C4-2B (cell line): ENCODE results near the gene RALBP1.

Experiments
- H3K27ac ChIP-seq: fragments of 450-650 bp; 2 replicates; pipeline ENCODE4 v1.5.1; 2017
- ZFX ChIP-seq: fragments of 450-650 bp; IDR thresholded peaks from 2 replicates; pipeline ENCODE4 v1.6.1; 2017
- TF ChIP-seq, protein P1 (sequence below): fragments of 450-650 bp; conservative IDR thresholded peaks from 2 replicates; pipeline ENCODE4 v1.5.1; 2017; ENCODE audit warnings: mild to moderate bottlenecking

RALBP1 gene

DNA sequence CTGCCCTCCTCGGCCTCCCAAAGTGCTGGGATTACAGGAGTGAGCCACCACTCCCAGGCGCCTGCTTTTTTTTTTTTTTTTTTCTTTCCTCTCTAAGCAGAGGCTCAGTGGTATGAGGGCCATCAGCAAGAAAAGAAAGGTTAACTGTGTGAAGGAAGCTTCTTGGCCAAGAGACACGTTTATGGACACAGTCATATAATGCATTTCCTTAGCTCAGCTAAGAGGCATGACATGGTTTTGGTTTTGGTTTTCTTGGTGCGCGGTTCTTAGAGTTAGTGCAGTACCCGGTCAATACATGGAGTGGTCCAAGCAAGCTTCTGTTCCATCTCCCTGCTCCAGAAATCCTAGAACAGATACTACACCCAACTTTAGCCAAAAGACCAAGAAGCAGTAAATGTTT is 42.6 kb downstream of the RALBP1 start:
- TF ChIP-seq, protein P1, sequence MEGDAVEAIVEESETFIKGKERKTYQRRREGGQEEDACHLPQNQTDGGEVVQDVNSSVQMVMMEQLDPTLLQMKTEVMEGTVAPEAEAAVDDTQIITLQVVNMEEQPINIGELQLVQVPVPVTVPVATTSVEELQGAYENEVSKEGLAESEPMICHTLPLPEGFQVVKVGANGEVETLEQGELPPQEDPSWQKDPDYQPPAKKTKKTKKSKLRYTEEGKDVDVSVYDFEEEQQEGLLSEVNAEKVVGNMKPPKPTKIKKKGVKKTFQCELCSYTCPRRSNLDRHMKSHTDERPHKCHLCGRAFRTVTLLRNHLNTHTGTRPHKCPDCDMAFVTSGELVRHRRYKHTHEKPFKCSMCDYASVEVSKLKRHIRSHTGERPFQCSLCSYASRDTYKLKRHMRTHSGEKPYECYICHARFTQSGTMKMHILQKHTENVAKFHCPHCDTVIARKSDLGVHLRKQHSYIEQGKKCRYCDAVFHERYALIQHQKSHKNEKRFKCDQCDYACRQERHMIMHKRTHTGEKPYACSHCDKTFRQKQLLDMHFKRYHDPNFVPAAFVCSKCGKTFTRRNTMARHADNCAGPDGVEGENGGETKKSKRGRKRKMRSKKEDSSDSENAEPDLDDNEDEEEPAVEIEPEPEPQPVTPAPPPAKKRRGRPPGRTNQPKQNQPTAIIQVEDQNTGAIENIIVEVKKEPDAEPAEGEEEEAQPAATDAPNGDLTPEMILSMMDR = no peak
- TF ChIP-seq ZFX = no peak
- no peak overlapping the region for H3K27ac ChIP-seq

DNA sequence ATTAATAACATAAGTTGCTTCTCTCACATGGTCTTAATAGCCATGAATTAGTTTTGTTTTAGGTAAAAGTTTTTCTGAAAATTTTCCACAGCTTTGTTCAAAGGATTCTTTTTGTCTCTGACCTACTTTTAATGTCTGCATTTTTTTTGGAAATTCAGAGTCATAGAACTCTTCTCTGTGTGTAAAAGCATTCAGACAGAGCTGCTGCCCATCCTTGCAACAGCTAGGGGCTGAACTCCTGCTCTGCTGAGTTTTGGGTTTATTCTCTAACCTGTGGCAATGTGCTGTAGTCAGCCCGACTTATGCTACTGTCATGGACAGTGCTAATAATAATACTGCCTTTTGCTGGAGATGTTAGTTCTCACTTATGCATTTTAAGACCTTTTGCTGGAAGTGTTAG is 44.1 kb downstream of the RALBP1 start:
- TF ChIP-seq, protein P1 = no peak
- TF ChIP-seq ZFX = no peak
- H3K27ac ChIP-seq = no peak overlapping the region

DNA sequence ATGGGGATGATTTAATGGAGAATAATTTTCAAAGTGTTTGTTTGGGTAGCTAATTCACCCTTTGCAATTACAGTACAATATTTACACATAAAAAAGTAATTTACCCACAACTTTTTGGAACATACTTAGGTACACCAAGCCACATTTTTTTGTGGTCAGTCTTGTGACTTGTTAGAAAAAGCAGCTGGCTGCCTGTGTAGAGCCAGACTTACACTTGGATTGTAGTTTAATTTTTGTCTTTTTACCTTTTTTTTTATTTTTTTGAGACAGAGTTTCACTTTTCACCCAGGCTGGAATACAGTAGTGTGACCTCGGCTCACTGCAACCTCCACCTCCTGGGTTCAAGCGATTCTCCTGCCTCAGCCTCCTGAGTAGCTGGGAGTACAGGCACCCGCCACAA is 45.4 kb downstream of the RALBP1 start:
- TF ChIP-seq, protein P1 = no peak
- no peak for TF ChIP-seq ZFX
- no peak overlapping the region for H3K27ac ChIP-seq

DNA sequence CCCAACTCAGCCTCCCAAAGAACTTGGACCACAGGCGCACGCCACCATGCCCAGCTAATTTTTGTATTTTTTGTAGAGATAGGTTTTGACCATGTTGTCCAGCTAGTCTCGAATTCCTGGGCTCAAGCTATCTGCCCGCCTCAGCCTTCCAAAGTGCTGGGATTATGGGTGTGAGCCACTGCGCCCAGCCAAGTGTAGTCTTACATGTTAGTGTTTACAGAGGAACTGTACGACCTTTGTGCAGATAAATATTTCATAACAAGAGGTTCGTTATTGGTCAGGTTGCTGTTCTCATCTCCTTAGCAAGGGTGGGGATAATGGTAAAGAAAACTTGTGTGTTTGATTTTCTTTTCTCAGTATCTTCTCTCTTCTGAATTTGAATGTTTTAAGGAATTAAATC is 46.5 kb downstream of the RALBP1 start:
- H3K27ac ChIP-seq = no peak overlapping the region
- TF ChIP-seq ZFX = no peak
- TF ChIP-seq, protein P1 = no peak

DNA sequence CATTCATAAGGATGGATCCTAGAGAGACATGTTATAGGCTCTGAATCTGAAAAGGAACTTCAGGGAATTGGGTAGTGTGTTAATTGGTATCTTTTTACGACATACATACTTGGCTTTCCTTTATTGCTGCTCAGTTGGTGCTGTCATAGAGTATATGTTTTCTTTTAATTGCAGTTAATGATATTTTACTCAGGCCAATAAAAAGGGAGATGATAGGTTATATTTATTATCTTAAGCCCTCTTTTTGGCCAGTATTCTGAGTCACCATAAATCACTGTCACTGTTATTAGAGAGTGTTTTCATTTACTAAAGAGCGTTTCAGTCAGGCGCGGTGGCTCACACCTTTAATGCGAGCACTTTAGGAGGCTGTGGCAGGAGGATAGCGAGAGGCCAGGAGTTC is 47.6 kb downstream of the RALBP1 start:
- no peak for TF ChIP-seq ZFX
- TF ChIP-seq, protein P1 = no peak
- H3K27ac ChIP-seq = no peak overlapping the region

DNA sequence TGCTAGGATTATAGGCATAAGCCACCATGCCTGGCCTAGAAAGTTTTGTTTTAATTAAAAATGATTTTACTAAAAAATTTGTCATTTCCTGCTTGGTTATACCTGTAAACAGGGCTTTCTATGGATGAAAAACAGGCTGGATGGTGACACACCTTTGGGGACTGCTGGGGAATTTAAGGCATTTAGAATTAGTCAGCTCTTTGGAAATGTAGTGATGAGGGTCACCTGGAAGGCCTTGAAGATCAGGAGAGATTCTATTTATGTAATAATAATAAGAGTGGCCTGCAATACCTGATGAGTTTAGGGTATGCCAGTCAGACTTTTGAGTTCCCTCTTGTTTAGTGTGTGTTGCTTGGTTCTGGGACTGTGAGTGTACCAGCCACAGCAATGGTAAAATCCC is 51.1 kb downstream of the RALBP1 start:
- no peak overlapping the region for H3K27ac ChIP-seq
- TF ChIP-seq, protein P1 = no peak
- TF ChIP-seq ZFX = no peak

DNA sequence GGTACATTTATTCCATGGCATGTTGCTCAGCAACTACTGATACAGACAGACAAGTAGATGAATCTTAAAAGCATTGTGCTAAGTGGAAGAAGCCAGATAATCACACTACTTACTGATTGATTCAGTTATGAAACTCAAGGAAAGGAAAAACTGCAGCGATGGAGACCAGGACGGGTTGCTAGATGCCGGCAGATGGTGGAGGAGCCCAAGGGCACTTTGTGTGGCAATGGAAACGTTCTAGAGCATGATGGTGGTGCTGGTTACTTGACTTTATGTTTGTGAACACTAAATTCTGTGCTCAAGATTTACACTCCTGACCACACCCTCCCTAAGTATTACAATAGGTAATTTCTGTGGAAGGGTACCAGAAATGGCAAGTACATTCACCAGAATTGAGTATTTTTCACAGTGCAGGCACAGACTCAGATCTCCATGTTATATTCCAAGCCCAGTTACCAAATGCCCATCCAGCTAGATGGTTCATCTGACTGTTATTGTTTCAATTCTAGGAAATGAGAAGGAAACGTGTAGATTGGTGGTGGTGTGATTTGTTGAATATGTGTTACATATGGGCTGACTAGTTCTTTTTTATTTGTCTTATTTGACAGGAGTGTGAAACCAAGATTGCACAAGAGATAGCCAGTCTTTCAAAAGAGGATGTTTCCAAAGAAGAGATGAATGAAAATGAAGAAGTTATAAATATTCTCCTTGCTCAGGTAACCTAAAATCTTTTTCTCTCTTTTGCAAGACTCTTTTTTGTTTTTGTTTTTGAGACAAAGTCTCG is 55.1 kb downstream of the RALBP1 start:
- TF ChIP-seq ZFX = no peak
- TF ChIP-seq, protein P1 = no peak

More for the DNA sequence above, 55.1 kb downstream of the RALBP1 start:
- H3K27ac ChIP-seq = no peak overlapping the region
